Gastrocnemius medialis (tissue), 4 donors: ENCODE data around the gene CACNA1C. TPM values are rescaled to one million over a fixed set of nuclear protein-coding genes. Genes with fewer than 3 reads are reported as not detected.

ENCODE experiments used
- ATAC-seq, 2 donors: fragments of 150-250 bp; one replicate each; pipeline ENCODE4 v1.9.1; 2016
- DNase-seq, 2 donors: peaks; one replicate each; pipeline ENCODE4 v3.0.0-alpha.2; 2019
- H3K27ac ChIP-seq, 4 donors: fragments of 200-600 bp; sonication (generic); 1 replicate in 1 of 4; 2 replicates in 3 of 4; pipeline ENCODE4 v1.5.1; 2016 to 2018; ENCODE audit warnings: mild to moderate bottlenecking in 2 of 4, moderate library complexity in 1 of 4
- H3K27me3 ChIP-seq, 3 donors: fragments of 200-600 bp; sonication (generic) in 2 of 3; 1 replicate in 1 of 3; 2 replicates in 2 of 3; pipeline versions ENCODE4 v1.5.1 to v1.6.0; 2016 to 2019; ENCODE audit warnings: mild to moderate bottlenecking in 1 of 3, moderate library complexity in 1 of 3
- H3K36me3 ChIP-seq, 2 donors: fragments of 200-600 bp; sonication (generic) in 1 of 2; one replicate each; pipeline ENCODE4 v1.5.1; 2017 to 2018
- H3K4me1 ChIP-seq, 2 donors: fragments of 200-600 bp; sonication (generic) in 1 of 2; one replicate each; pipeline ENCODE4 v1.5.1; 2016 to 2017; ENCODE audit warnings: mild to moderate bottlenecking in 2 of 2
- H3K4me3 ChIP-seq, 4 donors: fragments of 200-600 bp; sonication (generic) in 3 of 4; 1 replicate in 1 of 4; 2 replicates in 3 of 4; pipeline ENCODE4 v1.5.1; 2016 to 2019; ENCODE audit warnings: mild to moderate bottlenecking in 2 of 4
- H3K9me3 ChIP-seq, 3 donors: fragments of 200-600 bp; sonication (generic) in 2 of 3; 1 replicate in 1 of 3; 2 replicates in 2 of 3; pipeline ENCODE4 v1.5.1; 2016 to 2019
- CTCF ChIP-seq, 5 experiments: fragments of 450-650 bp in 3 of 5; fragments of 200-600 bp in 2 of 5; sonication (generic) in 2 of 5; IDR thresholded peaks in 4 of 5; conservative IDR thresholded peaks in 1 of 5; 1 replicate in 4 of 5; 2 replicates in 1 of 5; pipeline ENCODE4 v1.5.1; 2016 to 2019; ENCODE audit warnings: antibody characterized with exemption in 5 of 5, mild to moderate bottlenecking in 3 of 5, moderate library complexity in 3 of 5
- POLR2A ChIP-seq, 2 donors: fragments of 450-650 bp; IDR thresholded peaks; one replicate each; pipeline ENCODE4 v1.6.1; 2017; ENCODE audit warnings: antibody characterized with exemption in 2 of 2, mild to moderate bottlenecking in 2 of 2, moderate library complexity in 2 of 2
- in situ Hi-C, 4 donors: fragments of 200-750 bp; cut with MboI; loops; one replicate each; pipeline versions ENCODE4 v1.15.0 to v1.8.0; 2017; ENCODE audit warnings: low sequenced_read_pairs in 4 of 4
- intact Hi-C: fragments of 100-400 bp; cut with DNase I; formaldehyde crosslinking; loops from one replicate; pipeline ENCODE4 v1.15.1; 2023; ENCODE audit warnings: low total_unique reads
- total RNA-seq, 4 donors: library from RNA; depleted of rRNA; stranded (reverse); fragments of >200 nt; gene quantifications; one replicate each; pipeline versions ENCODE4 v1.1.0 to v1.2.3, GENCODE V29; 2016

CACNA1C gene
- total RNA-seq, 4 donors from 2014 or later, result 0.80 to 1.8 (median 0.91) TPM

GRCh38 chr12:2043054-2043453 is 9.7 kb upstream of the CACNA1C start:
- DNase-seq, result no peak
- TF ChIP-seq POLR2A (IDR thresholded peaks at IDR 0.05) (no peak), CTCF (IDR thresholded peaks at IDR 0.05 in 4 of 5, conservative IDR thresholded peaks at IDR 0.05 in 1 of 5) (no peak)
- Histone ChIP-seq H3K9me3 (no peaks in the 10 kb centered on the region), H3K4me1 (no peaks in the 10 kb centered on the region), H3K36me3 (no peaks in the 10 kb centered on the region), H3K27ac (no peak overlapping the region), H3K4me3 (no peak overlapping the region), H3K27me3 (peaks cover 0 to 9% (median 8%) of the 10 kb centered on the region in 3 donors)
- intact Hi-C loops, result no loop called here
- ATAC-seq, result no peak
- in situ Hi-C loops, result no loop called here

GRCh38 chr12:2044165-2044564 is 8.6 kb upstream of the CACNA1C start:
- no peak overlapping the region for H3K27ac ChIP-seq
- intact Hi-C loops (no loop called here), in situ Hi-C loops (no loop called here)
- H3K4me1 ChIP-seq, result no peaks in the 10 kb centered on the region
- no peak overlapping the region for H3K4me3 ChIP-seq
- no peaks in the 10 kb centered on the region for H3K9me3 ChIP-seq
- DNase-seq, result no peak
- no peak for TF ChIP-seq POLR2A (IDR thresholded peaks at IDR 0.05)
- no peak for TF ChIP-seq CTCF (IDR thresholded peaks at IDR 0.05 in 4 of 5, conservative IDR thresholded peaks at IDR 0.05 in 1 of 5)
- ATAC-seq, result no peak
- no peaks in the 10 kb centered on the region for H3K36me3 ChIP-seq
- peaks cover 0 to 14% (median 8%) of the 10 kb centered on the region in 3 donors for H3K27me3 ChIP-seq

GRCh38 chr12:2046957-2047356 is 5.8 kb upstream of the CACNA1C start:
- no peak for DNase-seq
- in situ Hi-C loops, result no loop called here
- Histone ChIP-seq H3K4me3 (no peak overlapping the region), H3K4me1 (no peaks in the 10 kb centered on the region), H3K27ac (no peak overlapping the region), H3K27me3 (peaks cover 13 to 25% (median 20%) of the 10 kb centered on the region in 3 donors), H3K36me3 (no peaks in the 10 kb centered on the region), H3K9me3 (no peaks in the 10 kb centered on the region)
- no peak for ATAC-seq
- no peak for TF ChIP-seq POLR2A (IDR thresholded peaks at IDR 0.05)
- intact Hi-C loops, result no loop called here

- no peak overlapping the region for H3K4me3 ChIP-seq
- H3K27me3 ChIP-seq, result peaks cover 16 to 28% (median 24%) of the 10 kb centered on the region in 3 donors
- H3K27ac ChIP-seq, result no peak overlapping the region
- no peaks in the 10 kb centered on the region for H3K9me3 ChIP-seq
- no peak for TF ChIP-seq CTCF (IDR thresholded peaks at IDR 0.05 in 4 of 5, conservative IDR thresholded peaks at IDR 0.05 in 1 of 5)
- TF ChIP-seq POLR2A (IDR thresholded peaks at IDR 0.05), result no peak
- no peaks in the 10 kb centered on the region for H3K36me3 ChIP-seq
- no peaks in the 10 kb centered on the region for H3K4me1 ChIP-seq
- no peak for DNase-seq
- intact Hi-C loops (no loop called here), in situ Hi-C loops (no loop called here)
- no peak for ATAC-seq
Measured at GRCh38 chr12:2047752-2048151, 5.0 kb upstream of the CACNA1C start.

GRCh38 chr12:2049604-2050540 is 2.9 kb upstream of the CACNA1C start:
- Histone ChIP-seq H3K4me1 (peaks cover 5 to 6% of the 10 kb centered on the region in 2 donors), H3K4me3 (no peak overlapping the region), H3K27me3 (peaks cover 32 to 39% (median 36%) of the 10 kb centered on the region in 3 donors), H3K27ac (no peak overlapping the region), H3K36me3 (no peaks in the 10 kb centered on the region), H3K9me3 (no peaks in the 10 kb centered on the region)
- DNase-seq (no peak), ATAC-seq (no peak)
- in situ Hi-C loops, result loop anchor here (10.0 to 25.0 kb wide), 3 partner anchors 212 to 535 kb away; no protein-coding TSS in a partner anchor
- TF ChIP-seq POLR2A (IDR thresholded peaks at IDR 0.05), result no peak
- no peak for TF ChIP-seq CTCF (IDR thresholded peaks at IDR 0.05 in 4 of 5, conservative IDR thresholded peaks at IDR 0.05 in 1 of 5)
- intact Hi-C loops, result loop anchor here (10.0 kb wide), 1 partner anchor 215 kb away; no protein-coding TSS in a partner anchor
